HG03108 (cell line): ENCODE results near the gene CLC.
"Not testable (repeated sequence)": the region's sequence is repeated elsewhere in the genome, so short reads cannot be mapped to it uniquely, and the experiment has no call there.

Experiments used
- ATAC-seq: cut with Tn5 transposase; IDR thresholded peaks from one replicate; pipeline ENCODE4 v1.9.1; 2021; ENCODE audit warnings: moderate library complexity; ENCODE audit not compliant: unreplicated experiment

CLC gene

GRCh38 chr19:39731685-39732084 is 6.1 kb downstream of the CLC start:
- ATAC-seq: no peak

GRCh38 chr19:39729594-39729993 is 8.2 kb downstream of the CLC start:
- ATAC-seq: no peak

- no peak for ATAC-seq
Observed at GRCh38 chr19:39728040-39728439, 9.8 kb downstream of the CLC start.

GRCh38 chr19:39727070-39727800 is 10.6 kb downstream of the CLC start:
- ATAC-seq: no peak

- no peak for ATAC-seq
Observed at GRCh38 chr19:39725995-39726394, 11.8 kb downstream of the CLC start.

- ATAC-seq: not testable (repeated sequence)
Observed at GRCh38 chr19:39720144-39720543, 17.7 kb downstream of the CLC start.

- no peak for ATAC-seq
Observed at GRCh38 chr19:39710333-39710890, 27.4 kb downstream of the CLC start.

- no peak for ATAC-seq
Observed at GRCh38 chr19:39709026-39709872, 28.6 kb downstream of the CLC start.

- ATAC-seq: peak; percentile 36
Observed at GRCh38 chr19:39708594-39708993, 29.2 kb downstream of the CLC start.

GRCh38 chr19:39705578-39706188 is 32.1 kb downstream of the CLC start:
- no peak for ATAC-seq

GRCh38 chr19:39704181-39705044 is 33.4 kb downstream of the CLC start, which contains the start of gene LGALS14:
Gene LGALS14, plus strand, starts transcription at chr19:39704481. Its CDS starts 48 bp downstream, at chr19:39704529.
- ATAC-seq: no peak

- ATAC-seq: no peak
Observed at GRCh38 chr19:39701291-39701690, 36.5 kb downstream of the CLC start.

- no peak for ATAC-seq
Observed at GRCh38 chr19:39698535-39698934, 39.3 kb downstream of the CLC start.

GRCh38 chr19:39696387-39696786 is 41.4 kb downstream of the CLC start:
- ATAC-seq: no peak

GRCh38 chr19:39695759-39696158 is 42.1 kb downstream of the CLC start:
- ATAC-seq: no peak

- no peak for ATAC-seq
Observed at GRCh38 chr19:39692822-39693221, 45.0 kb downstream of the CLC start.

- no peak for ATAC-seq
Observed at GRCh38 chr19:39692166-39692565, 45.7 kb downstream of the CLC start.

GRCh38 chr19:39688637-39689036 is 49.2 kb downstream of the CLC start:
- not testable (repeated sequence) for ATAC-seq

- ATAC-seq: no peak
Observed at GRCh38 chr19:39686739-39687138, 51.1 kb downstream of the CLC start.

- ATAC-seq: no peak
Observed at GRCh38 chr19:39684267-39684666, 53.6 kb downstream of the CLC start.
